Activated T-cell treated with anti-CD3 and anti-CD28 coated beads for 1 hour (primary cell): ENCODE results near the gene MIOS.
"Not testable (repeated sequence)": the region's sequence is repeated elsewhere in the genome, so short reads cannot be mapped to it uniquely, and the experiment has no call there.

ENCODE experiments used
- DNase-seq: peaks from one replicate; pipeline ENCODE4 v3.0.0-alpha.2; 2020; ENCODE audit warnings: low read depth

MIOS gene

DNA sequence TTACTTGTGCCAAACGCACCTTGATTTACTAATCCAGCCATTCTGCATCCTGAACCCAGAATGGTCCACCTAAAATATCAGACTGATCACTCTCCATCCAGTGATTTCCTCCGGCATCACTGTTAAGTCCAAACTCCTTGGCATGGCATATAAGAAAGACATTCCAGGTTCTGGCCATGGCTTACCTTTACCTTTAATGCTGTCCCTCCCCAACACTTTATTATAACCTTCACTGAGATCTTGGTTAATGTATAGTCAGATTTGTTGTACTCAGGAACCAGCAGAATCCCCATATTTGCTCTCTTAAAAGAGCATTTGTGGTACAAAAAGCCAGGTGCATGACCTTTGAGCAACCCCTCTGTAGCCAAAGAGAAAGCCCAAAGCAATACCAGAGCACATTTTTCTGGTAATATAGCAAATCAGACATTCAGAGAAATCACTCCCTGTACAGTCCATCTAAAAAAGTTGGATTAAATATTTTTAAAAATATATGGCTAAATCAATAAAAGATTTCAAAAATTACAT lies 84.1 kb downstream of the MIOS start:
- no peak for DNase-seq

DNA sequence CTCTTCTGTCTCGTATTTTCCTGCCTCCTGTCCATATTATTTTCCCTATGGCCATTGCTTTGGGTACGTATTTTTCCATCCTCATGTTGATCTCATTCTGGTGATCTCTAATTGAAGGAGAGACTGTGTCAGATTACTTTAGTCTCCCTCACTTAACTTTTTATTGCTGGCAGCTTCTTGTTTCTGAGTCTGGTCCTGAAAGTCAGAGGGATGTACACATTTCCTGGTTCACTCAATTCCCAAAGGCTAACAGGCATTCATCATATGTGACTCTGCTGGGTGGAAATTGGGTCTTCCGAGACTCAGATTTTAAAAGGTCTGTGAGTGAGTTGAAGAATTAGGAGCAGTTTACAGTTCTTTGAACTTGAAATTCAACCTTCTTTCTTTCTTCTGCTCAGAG lies 84.8 kb downstream of the MIOS start:
- no peak for DNase-seq

DNA sequence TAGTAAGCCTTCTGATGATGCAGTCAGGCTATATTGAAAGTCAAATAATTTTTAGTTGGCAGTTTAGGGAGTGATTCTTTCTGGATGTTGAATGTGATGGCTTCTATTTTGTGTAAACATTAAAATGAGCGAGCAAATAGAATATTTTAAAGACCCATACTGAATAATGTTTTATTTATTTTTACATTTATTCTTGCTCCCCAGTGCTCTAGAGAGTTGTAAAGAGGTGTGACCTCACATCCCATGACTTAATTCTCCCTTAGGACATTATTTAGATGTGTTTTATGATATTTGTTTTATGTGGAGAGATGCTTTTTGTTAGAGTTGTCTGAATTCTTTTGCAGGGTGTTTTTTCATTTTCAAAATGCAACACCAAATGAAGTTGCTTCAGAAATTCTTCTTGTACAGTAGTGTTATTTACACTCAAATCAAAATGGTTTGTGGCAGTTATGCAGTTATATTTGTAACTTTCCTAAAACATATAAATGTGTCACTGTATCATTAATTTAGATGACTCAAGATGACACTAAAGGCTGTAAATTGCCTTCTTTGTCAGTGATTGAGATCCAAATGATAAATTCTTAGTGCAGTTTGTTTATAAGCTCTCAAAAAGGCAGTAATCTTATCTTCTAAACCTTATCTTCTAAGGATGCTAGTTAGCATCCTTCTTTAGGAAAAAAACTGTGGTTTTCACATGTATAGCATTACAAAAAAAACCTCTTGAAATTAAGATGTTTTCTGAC lies 86.3 kb downstream of the MIOS start:
- DNase-seq = no peak

DNA sequence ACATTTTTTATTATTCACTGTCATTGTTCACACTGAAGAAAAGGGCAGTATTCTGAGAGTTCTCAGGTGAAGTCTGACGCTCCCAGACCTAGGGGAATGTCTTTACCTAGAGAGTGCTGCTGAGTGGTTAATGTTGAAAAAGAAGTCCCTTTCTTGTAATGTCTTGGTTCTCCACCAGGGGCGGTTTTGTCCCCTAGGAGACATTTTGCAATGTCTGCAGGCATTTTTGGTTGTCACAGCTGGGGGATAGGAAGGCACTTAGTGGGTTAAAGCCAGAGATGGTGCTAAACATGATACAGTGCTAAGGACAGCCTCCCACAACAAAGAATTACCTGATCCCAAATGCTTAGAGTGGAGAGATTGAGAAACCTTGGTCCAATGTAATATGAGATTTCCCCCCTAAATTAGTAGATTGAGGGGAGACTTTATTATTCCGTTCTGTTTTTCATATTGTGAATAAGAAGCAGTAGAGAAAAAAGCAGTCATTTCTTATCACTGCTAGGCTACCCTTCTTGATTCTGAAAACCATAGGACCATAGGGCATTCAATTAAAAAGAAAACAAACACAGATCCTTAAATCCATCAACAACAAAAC lies 87.0 kb downstream of the MIOS start:
- no peak for DNase-seq

DNA sequence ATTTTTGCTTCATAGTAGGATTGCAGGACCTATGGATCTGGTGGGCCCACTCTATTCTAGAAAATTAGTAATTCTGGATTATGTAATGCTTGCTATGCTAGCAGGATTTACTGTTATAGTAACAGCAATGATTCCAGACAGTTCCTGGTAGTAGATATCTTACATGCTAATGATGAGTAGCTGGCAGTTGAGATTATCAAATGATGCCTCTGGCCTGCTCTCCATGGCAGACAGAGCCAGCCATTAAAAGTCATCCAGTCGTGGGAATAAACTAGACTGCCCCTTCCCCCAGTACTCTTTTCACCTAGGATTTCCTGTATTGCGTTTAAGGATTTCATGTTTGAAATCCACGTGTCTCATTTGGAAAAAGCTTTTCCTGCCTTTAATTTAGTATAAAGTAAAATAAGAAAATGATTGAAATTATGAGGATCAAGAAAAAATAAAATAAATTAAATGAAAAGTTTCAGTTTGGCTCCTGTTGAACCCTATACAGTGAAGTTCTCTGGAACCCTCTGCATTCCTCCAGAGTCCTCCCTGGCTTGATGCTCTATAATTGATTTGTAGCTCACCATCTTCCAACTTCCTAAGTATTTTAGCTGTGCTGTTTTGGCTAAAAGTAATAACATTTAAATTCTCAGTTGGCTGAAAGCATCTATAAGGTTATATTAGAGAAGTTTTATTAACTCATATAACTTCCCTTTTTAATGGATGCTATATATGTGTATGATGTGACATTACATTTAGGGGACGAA lies 88.5 kb downstream of the MIOS start:
- DNase-seq = no peak

DNA sequence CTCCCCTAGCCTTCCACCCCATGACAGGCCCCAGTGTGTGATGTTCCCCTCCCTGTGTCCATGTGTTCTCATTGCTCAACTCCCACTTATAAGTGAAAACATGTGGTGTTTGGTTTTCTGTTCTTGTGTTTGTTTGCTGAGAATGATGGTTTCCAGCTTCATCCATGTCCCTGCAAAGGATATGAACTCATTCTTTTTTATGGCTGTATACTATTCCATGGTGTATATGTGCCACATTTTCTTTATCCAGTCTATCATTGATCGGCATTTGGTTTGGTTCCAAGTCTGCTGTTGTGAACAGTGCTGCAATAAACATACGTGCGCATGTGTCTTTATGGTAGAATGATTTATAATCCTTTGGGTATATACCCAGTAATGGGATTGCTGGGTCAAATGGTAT lies 89.8 kb downstream of the MIOS start:
- not testable (repeated sequence) for DNase-seq
